Liver (tissue), 3 donors: ENCODE measurements around the gene GLT1D1.

Experiments
- CTCF ChIP-seq: fragments of 150-350 bp; IDR thresholded peaks from 2 replicates; pipeline ENCODE4 v1.5.1; 2017; ENCODE audit warnings: improper control_type of control experiment, low read depth, low read length; ENCODE audit not compliant: missing input control
- EGR1 ChIP-seq, 2 donors: IDR thresholded peaks; 2 replicates each; pipeline ENCODE4 v1.6.1; 2016 to 2018; ENCODE audit warnings: antibody characterized with exemption in 2 of 2, low read depth in 2 of 2
- GABPA ChIP-seq, 2 donors: IDR thresholded peaks in 1 of 2; conservative IDR thresholded peaks in 1 of 2; 2 replicates each; pipeline ENCODE4 v1.6.1; 2016; ENCODE audit warnings: antibody characterized with exemption in 2 of 2, mild to moderate bottlenecking in 1 of 2, moderate library complexity in 1 of 2
- HNF4A ChIP-seq, 2 donors: conservative IDR thresholded peaks; 2 replicates each; pipeline ENCODE4 v1.6.1; 2016; ENCODE audit warnings: antibody characterized with exemption in 2 of 2, mild to moderate bottlenecking in 2 of 2
- HNF4G ChIP-seq: IDR thresholded peaks from 2 replicates; pipeline ENCODE4 v1.6.1; 2016; ENCODE audit warnings: antibody characterized with exemption
- JUND ChIP-seq, 2 donors: IDR thresholded peaks; 2 replicates each; pipeline ENCODE4 v1.6.1; 2016; ENCODE audit warnings: antibody characterized with exemption in 2 of 2
- MAX ChIP-seq: IDR thresholded peaks from 2 replicates; pipeline ENCODE4 v1.6.1; 2016; ENCODE audit warnings: antibody characterized with exemption
- NR2F2 ChIP-seq: IDR thresholded peaks from 2 replicates; pipeline ENCODE4 v1.6.1; 2016; ENCODE audit warnings: antibody characterized with exemption
- RAD21 ChIP-seq, 2 donors: IDR thresholded peaks; 2 replicates each; pipeline ENCODE4 v1.6.1; 2016; ENCODE audit warnings: antibody characterized with exemption in 2 of 2, mild to moderate bottlenecking in 2 of 2
- REST ChIP-seq: IDR thresholded peaks from 2 replicates; pipeline ENCODE4 v1.6.1; 2016; ENCODE audit warnings: antibody characterized with exemption, mild to moderate bottlenecking
- SP1 ChIP-seq: IDR thresholded peaks from 2 replicates; pipeline ENCODE4 v1.6.1; 2018; ENCODE audit warnings: antibody characterized with exemption, mild to moderate bottlenecking
- TAF1 ChIP-seq: conservative IDR thresholded peaks from 2 replicates; pipeline ENCODE4 v1.6.1; 2016; ENCODE audit warnings: antibody characterized with exemption, mild to moderate bottlenecking
- YY1 ChIP-seq: IDR thresholded peaks from 2 replicates; pipeline ENCODE4 v1.6.1; 2016; ENCODE audit warnings: antibody characterized with exemption, mild to moderate bottlenecking
- ZBTB33 ChIP-seq: IDR thresholded peaks from 2 replicates; pipeline ENCODE4 v1.6.1; 2016; ENCODE audit warnings: antibody characterized with exemption
- donor health status: healthy.
- donor health status: healthy.

- TF ChIP-seq CTCF (no peak), REST (no peak), NR2F2 (no peak), JUND (IDR thresholded peaks at IDR 0.05) (no peak), HNF4G (no peak), GABPA (IDR thresholded peaks at IDR 0.05 in 1 of 2, conservative IDR thresholded peaks at IDR 0.05 in 1 of 2) (no peak), YY1 (no peak), EGR1 (IDR thresholded peaks at IDR 0.05; ENCODE audit: low read depth in 2 of 2) (no peak), RAD21 (IDR thresholded peaks at IDR 0.05) (no peak), TAF1 (no peak), ZBTB33 (no peak), MAX (no peak), HNF4A (conservative IDR thresholded peaks at IDR 0.05) (no peak), SP1 (no peak)
Measured at GRCh38 chr12:128908254-128908653, 55.0 kb downstream of the GLT1D1 start.
